GM12874 (cell line): ENCODE measurements around the gene CSTPP1.

Experiments used
- TF ChIP-seq, protein P1 (sequence below): IDR thresholded peaks from 2 replicates; pipeline ENCODE4 v1.5.1; 2011; ENCODE audit warnings: low read depth, mild to moderate bottlenecking, control low read depth, low read length, moderate library complexity; ENCODE audit not compliant: insufficient read depth

The CSTPP1 gene

DNA sequence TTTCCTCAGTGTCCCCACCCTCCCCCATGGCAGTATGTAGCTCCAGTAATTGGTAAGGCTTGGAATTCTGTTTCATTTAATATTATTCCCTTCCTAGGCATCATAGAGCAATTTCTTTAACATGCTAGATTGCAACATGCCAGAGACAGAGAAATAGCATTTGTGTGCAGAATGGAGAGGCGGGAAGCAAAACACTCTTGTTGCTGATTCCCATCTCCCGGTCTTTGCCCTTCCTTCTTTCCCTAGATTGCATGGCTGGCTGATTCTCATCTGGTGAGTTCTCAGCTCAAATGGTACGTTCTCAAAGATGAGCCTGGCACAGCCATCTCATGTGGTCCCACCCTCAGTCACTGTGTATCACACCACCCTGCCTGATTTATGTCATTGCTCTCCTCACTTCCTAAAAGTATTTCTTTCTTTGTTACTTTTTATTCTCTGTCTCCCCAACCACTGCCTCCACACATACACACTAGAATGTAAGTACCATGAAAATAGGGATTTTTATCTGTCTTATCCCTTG is 173.2 kb downstream of the CSTPP1 start:
- TF ChIP-seq, protein P1, sequence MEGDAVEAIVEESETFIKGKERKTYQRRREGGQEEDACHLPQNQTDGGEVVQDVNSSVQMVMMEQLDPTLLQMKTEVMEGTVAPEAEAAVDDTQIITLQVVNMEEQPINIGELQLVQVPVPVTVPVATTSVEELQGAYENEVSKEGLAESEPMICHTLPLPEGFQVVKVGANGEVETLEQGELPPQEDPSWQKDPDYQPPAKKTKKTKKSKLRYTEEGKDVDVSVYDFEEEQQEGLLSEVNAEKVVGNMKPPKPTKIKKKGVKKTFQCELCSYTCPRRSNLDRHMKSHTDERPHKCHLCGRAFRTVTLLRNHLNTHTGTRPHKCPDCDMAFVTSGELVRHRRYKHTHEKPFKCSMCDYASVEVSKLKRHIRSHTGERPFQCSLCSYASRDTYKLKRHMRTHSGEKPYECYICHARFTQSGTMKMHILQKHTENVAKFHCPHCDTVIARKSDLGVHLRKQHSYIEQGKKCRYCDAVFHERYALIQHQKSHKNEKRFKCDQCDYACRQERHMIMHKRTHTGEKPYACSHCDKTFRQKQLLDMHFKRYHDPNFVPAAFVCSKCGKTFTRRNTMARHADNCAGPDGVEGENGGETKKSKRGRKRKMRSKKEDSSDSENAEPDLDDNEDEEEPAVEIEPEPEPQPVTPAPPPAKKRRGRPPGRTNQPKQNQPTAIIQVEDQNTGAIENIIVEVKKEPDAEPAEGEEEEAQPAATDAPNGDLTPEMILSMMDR, result no peak

DNA sequence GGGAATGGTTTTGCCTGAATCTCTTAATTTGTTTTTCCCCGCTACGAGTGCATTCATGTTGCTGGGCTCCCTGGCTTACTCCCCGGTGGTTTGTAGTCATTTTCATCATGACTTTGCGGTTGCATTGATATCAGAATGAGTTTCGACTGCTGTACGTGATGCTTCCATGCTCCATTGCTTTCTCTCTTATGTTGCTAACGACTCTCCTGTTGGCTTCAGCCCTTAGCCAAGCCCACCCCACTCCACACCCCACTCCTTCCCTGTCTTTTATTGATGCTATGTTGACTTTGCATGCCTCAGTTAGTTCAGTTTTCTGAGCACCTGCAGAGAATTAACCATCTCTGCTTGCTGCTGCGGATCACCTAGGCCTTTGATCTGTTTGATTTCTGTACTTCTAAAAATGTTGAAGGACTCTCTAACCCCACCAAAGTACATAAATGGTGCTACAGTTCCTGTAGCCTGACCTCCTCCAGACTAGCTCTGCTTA is 174.8 kb downstream of the CSTPP1 start:
- TF ChIP-seq, protein P1, result no peak

DNA sequence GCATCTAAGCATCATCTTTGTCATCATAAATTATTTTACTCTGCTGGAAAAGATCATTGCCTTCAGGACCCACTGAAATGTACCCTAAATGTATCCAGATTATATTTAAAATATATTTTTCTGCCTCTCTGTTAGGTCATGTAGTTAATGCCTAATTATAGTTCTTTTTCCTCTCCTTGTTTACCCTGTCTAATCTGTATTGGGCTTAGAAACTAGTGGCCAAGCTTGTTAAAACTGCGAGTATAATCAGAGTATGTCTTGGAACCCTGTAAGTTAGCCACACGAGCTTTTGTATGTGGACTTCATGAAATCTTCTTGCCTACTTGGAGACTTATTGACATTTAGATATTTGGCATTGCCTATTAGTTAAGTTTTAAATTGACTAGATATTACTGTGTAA is 184.5 kb downstream of the CSTPP1 start:
- TF ChIP-seq, protein P1, result no peak

DNA sequence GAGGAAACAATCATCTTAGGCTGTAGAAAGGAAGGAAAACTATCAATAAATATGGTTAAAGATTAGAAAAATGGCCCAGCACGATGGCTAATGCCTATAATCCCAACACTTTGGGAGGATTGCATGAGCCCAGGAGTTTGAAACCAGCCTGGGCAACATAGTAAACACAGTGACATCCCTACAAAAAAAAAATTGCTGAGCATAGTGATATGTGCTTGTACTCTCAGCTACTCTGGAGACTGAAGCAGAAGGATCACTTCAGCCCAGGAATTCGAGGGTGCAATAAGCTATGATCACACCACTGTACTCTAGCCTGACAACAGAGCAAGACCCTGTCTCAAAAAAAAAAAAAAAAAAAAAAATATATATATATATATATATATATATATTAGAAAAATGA is 185.2 kb downstream of the CSTPP1 start:
- TF ChIP-seq, protein P1, result no peak

DNA sequence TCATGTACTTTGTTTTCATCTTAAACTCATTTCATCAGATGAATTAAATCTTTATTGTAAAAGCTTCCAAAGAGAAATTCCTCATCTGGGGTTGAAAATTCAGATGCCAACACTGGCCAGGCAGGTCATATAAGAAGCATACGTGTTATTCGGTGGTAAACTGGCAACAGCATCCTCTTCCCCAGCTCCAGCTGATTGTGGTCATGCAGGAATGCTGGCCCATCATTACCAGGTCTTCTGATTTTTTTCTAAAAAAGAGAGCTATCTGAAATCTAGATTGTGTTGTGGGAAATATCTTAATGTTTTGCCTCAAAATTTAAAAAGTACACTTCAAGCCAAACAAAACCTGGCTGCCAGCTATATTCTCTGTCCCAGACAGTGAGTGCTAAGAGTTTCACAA is 186.5 kb downstream of the CSTPP1 start:
- TF ChIP-seq, protein P1, result no peak

DNA sequence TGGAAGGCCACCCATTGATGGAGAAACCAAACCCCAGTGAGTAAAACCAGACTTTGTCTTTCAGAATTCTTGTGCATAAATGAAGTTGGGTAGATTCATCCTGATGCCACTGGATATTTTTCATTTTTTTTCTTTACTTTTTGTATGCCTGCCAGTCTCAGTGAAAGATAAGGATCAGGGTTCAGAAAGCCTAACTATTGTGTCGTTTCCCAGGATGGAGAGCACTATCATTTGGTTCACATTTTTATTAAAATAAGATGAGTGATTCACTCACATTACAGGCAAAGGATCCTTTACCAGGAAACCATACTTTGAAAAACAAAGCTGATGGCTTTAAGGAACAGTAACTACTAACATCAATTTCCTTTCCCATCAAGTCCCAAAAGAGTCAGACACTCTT is 188.1 kb downstream of the CSTPP1 start:
- TF ChIP-seq, protein P1, result no peak

DNA sequence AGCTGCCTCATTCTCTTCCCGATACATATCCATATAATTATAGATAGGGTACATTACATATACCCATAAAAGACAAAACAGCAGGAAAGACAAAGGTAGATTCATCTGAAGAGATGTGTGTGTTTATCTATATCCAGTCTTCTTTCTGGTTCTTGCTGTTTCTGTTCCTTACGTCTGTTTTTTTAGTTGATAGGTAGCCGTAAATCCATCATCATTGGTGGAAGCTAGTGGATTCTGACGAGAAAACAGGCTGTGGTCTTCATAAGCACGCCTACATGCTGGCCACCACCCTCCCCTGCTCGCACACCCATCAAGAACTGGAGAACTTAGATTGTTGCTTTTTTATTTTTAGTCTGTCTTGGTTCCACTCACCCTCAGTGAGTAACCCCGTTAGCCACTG is 188.5 kb downstream of the CSTPP1 start:
- TF ChIP-seq, protein P1, result no peak
